Keratinocyte (primary cell): Measurements from ENCODE around the gene SLC35B2. TPM values are rescaled to one million over a fixed set of nuclear protein-coding genes. Genes with fewer than 3 reads are reported as not detected.
A peak's percentile ranks its signal among the peaks of the same experiment; 100 is the strongest.

ENCODE experiments used
- DNase-seq: peaks from one replicate; pipeline ENCODE4 v3.0.0-alpha.2; 2011; ENCODE audit warnings: low read depth, missing footprints, low spot score
- FAIRE-seq: peaks from 2 replicates; lab custom pipeline; 2011; peaks lifted over from hg19 to GRCh38; lab: Jason Lieb, UNC
- H2AFZ ChIP-seq: 2 replicates; pipeline ENCODE4 v1.6.0; 2012; ENCODE audit warnings: low read length, control low read depth, inconsistent platforms; ENCODE audit not compliant: control insufficient read depth
- H3K27ac ChIP-seq: 2 replicates; pipeline ENCODE4 v1.5.1; 2011; ENCODE audit warnings: low read length; ENCODE audit not compliant: control insufficient read depth, insufficient read depth
- H3K27me3 ChIP-seq: 3 replicates; pipeline ENCODE4 v1.6.0; 2011; ENCODE audit warnings: low read length; ENCODE audit not compliant: control insufficient read depth, insufficient read depth; ENCODE audit errors: extremely low read depth
- H3K36me3 ChIP-seq, 2 experiments: 2 replicates in 1 of 2; 3 replicates in 1 of 2; pipeline ENCODE4 v1.5.1; 2011; ENCODE audit warnings: low read length in 2 of 2, mild to moderate bottlenecking in 1 of 2; ENCODE audit not compliant: control insufficient read depth in 2 of 2, insufficient read depth in 2 of 2; ENCODE audit errors: extremely low read depth in 1 of 2
- H3K4me1 ChIP-seq: 3 replicates; pipeline ENCODE4 v1.5.1; 2011; ENCODE audit warnings: low read length; ENCODE audit not compliant: control insufficient read depth, insufficient read depth; ENCODE audit errors: extremely low read depth
- H3K4me2 ChIP-seq: 3 replicates; pipeline ENCODE4 v1.6.0; 2011; ENCODE audit warnings: low read depth, low read length; ENCODE audit not compliant: control insufficient read depth, insufficient read depth; ENCODE audit errors: extremely low read depth
- H3K4me3 ChIP-seq, 3 experiments: fragments of 200-600 bp in 1 of 3; sonication (generic) in 1 of 3; 2 replicates in 2 of 3; 3 replicates in 1 of 3; pipeline ENCODE4 v1.5.1; 2011 to 2016; ENCODE audit warnings: low read length in 3 of 3, mild to moderate bottlenecking in 3 of 3, control low read depth in 2 of 3, inconsistent platforms in 1 of 3, low read depth in 1 of 3, mixed read lengths in 1 of 3, mixed run types in 1 of 3, moderate library complexity in 1 of 3; ENCODE audit not compliant: control insufficient read depth in 2 of 3, insufficient read depth in 2 of 3; ENCODE audit errors: extremely low read depth in 1 of 3
- H3K79me2 ChIP-seq: 2 replicates; pipeline ENCODE4 v1.6.0; 2012; ENCODE audit warnings: low read length; ENCODE audit not compliant: control insufficient read depth, insufficient read depth
- H3K9ac ChIP-seq: 3 replicates; pipeline ENCODE4 v1.6.0; 2011; ENCODE audit warnings: low read length; ENCODE audit not compliant: control insufficient read depth, insufficient read depth; ENCODE audit errors: extremely low read depth
- H3K9me1 ChIP-seq: 3 replicates; pipeline ENCODE4 v1.6.0; 2011; ENCODE audit warnings: low read length; ENCODE audit not compliant: control insufficient read depth, insufficient read depth; ENCODE audit errors: extremely low read depth
- H3K9me3 ChIP-seq: 2 replicates; pipeline ENCODE4 v1.5.1; 2012; ENCODE audit warnings: low read depth, low read length; ENCODE audit not compliant: control insufficient read depth
- H4K20me1 ChIP-seq: 3 replicates; pipeline ENCODE4 v1.6.0; 2011; ENCODE audit warnings: low read length; ENCODE audit not compliant: control insufficient read depth, insufficient read depth; ENCODE audit errors: extremely low read depth
- EZH2 ChIP-seq: IDR thresholded peaks from one replicate; pipeline ENCODE4 v1.6.1; 2012; ENCODE audit warnings: inconsistent platforms, mild to moderate bottlenecking, low read length, moderate library complexity
- dilution Hi-C: fragments of 300-500 bp; cut with MboI; formaldehyde crosslinking; loops from one replicate; pipeline ENCODE4 v1.7.0; 2020; ENCODE audit warnings: low sequenced_read_pairs; ENCODE audit not compliant: extremely low pct_ligation_motif_present
- polyA plus RNA-seq, 5 experiments: library from polyadenylated mRNA; depleted of rRNA in 3 of 5; stranded (reverse) in 3 of 5; stranded (forward) in 1 of 5; unstranded in 1 of 5; fragments of >200 nt; gene quantifications; 1 replicate in 1 of 5; 2 replicates in 3 of 5; 3 replicates in 1 of 5; pipeline versions ENCODE4 v1.2.1 to v1.2.3, GENCODE V29; 2011 to 2012; ENCODE audit warnings: missing spikeins in 2 of 5, low read depth in 1 of 5, low replicate concordance in 1 of 5
- TF ChIP-seq, protein P1 (sequence below), 3 experiments: IDR thresholded peaks in 1 of 3; conservative IDR thresholded peaks in 1 of 3; optimal IDR thresholded peaks in 1 of 3; 2 replicates in 2 of 3; 3 replicates in 1 of 3; pipeline versions ENCODE3 to v1.5.1; 2011; ENCODE audit warnings: low read length in 3 of 3, mild to moderate bottlenecking in 3 of 3, moderate library complexity in 2 of 3, control low read depth in 1 of 3, inconsistent platforms in 1 of 3; ENCODE audit not compliant: insufficient read depth in 2 of 3; ENCODE audit errors: extremely low read depth in 1 of 3

The SLC35B2 gene
- polyA plus RNA-seq, 1 donor (not counting 4 experiments of a cell fraction or from before 2014, with no cell fraction given) = 69.9 TPM

DNA sequence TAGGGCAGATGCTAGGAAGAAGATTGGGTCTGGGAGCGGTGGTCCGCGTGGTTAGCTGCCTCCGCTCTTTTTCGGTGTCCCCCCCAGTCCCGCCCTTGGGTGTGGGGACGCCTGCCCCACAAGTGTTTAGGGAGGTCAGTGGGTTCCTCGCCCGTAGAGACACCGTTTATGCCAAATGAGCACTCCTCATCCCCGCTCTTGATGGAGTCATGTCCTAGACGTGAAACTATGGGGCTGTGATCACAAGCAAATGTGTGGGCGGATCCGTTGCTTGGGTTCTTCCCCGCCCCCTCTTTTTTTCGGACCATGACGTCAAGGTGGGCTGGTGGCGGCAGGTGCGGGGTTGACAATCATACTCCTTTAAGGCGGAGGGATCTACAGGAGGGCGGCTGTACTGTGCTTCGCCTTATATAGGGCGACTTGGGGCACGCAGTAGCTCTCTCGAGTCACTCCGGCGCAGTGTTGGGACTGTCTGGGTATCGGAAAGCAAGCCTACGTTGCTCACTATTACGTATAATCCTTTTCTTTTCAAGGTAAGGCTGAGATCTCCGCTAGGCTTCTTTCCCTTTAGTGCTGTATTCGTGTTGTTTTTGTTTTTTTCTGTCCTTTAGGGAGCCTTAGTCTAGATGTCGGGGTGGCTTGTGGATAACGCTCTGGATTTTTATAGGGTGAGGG lies 10.5 kb downstream of the SLC35B2 start, which contains the start of gene HSP90AB1:
TSS of gene HSP90AB1 (plus strand) at position 439 of the 675 bp plus-strand sequence. CDS start 1,529 bp downstream, outside the sequence.
- H3K79me2 ChIP-seq = peaks cover 47% of the 10 kb centered on the region
- no peaks in the 10 kb centered on the region for H3K9me3 ChIP-seq
- no peaks in the 10 kb centered on the region for H3K27me3 ChIP-seq
- dilution Hi-C loops = no loop called here
- DNase-seq (peak; percentile 99), FAIRE-seq (peak; percentile 73)
- peak within 1 kb of the TSS; percentile 100 for H3K9ac ChIP-seq
- peak within 1 kb of the TSS; percentile 97 to 100 (median 99) for H3K4me3 ChIP-seq
- H3K4me2 ChIP-seq = peak within 1 kb of the TSS; percentile 96
- peaks cover 5% of the 10 kb centered on the region for H3K9me1 ChIP-seq
- peak within 1 kb of the TSS; percentile 93 for H3K27ac ChIP-seq
- H4K20me1 ChIP-seq = peaks cover 39% of the 10 kb centered on the region
- peak within 1 kb of the TSS; percentile 90 for H2AFZ ChIP-seq
- TF ChIP-seq, protein P1, sequence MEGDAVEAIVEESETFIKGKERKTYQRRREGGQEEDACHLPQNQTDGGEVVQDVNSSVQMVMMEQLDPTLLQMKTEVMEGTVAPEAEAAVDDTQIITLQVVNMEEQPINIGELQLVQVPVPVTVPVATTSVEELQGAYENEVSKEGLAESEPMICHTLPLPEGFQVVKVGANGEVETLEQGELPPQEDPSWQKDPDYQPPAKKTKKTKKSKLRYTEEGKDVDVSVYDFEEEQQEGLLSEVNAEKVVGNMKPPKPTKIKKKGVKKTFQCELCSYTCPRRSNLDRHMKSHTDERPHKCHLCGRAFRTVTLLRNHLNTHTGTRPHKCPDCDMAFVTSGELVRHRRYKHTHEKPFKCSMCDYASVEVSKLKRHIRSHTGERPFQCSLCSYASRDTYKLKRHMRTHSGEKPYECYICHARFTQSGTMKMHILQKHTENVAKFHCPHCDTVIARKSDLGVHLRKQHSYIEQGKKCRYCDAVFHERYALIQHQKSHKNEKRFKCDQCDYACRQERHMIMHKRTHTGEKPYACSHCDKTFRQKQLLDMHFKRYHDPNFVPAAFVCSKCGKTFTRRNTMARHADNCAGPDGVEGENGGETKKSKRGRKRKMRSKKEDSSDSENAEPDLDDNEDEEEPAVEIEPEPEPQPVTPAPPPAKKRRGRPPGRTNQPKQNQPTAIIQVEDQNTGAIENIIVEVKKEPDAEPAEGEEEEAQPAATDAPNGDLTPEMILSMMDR (optimal IDR thresholded peaks at IDR 0.05 in 1 of 3, IDR thresholded peaks at IDR 0.05 in 1 of 3, conservative IDR thresholded peaks at IDR 0.05 in 1 of 3; ENCODE audit: extremely low read depth in 1 of 3, insufficient read depth in 2 of 3, low read length in 3 of 3) = no peak
- TF ChIP-seq EZH2 = no peak
- peaks cover 19% of the 10 kb centered on the region for H3K4me1 ChIP-seq
- peaks cover 26 to 33% of the 10 kb centered on the region in 2 experiments for H3K36me3 ChIP-seq

DNA sequence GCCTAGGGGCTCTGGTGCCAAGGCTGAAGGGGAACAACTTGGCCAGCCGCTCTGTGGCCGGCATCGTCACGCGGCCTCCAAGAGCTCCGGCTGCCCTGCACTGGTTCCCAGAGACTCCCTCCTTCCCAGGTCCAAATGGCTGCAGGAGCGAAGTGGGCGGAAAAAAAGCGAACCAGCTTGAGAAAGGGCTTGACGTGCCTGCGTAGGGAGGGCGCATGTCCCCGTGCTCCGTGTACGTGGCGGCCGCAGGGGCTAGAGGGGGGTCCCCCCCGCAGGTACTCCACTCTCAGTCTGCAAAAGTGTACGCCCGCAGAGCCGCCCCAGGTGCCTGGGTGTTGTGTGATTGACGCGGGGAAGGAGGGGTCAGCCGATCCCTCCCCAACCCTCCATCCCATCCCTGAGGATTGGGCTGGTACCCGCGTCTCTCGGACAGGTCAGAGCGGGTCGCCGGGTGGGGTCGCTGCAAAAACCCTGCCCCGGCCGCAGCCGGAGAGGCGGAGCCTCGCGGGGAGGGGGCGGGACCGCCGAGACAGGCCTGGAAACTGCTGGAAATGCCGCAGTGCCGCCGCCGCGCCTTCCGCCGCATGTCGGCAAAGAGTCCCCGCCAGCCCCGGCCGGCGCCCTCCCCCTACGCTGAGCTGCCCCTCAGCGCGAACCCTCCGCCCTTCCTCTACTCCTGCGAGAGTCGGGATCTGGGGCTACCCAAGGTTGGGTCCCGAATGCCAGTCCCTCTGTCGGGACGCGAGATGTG lies 11.2 kb downstream of the SLC35B2 start:
- Histone ChIP-seq H3K9ac (peak overlapping the region; percentile 100), H3K27me3 (no peaks in the 10 kb centered on the region), H3K4me2 (peak overlapping the region; percentile 91), H3K9me1 (peaks cover 5% of the 10 kb centered on the region), H3K36me3 (peaks cover 22 to 26% of the 10 kb centered on the region in 2 experiments), H3K79me2 (peaks cover 43% of the 10 kb centered on the region), H2AFZ (peak overlapping the region; percentile 90), H3K4me3 (peak overlapping the region; percentile 97 to 100 (median 99)), H3K4me1 (peaks cover 19% of the 10 kb centered on the region), H4K20me1 (peaks cover 35% of the 10 kb centered on the region), H3K9me3 (no peaks in the 10 kb centered on the region), H3K27ac (peak overlapping the region; percentile 93)
- no peak for DNase-seq
- no peak for TF ChIP-seq EZH2
- TF ChIP-seq, protein P1 (optimal IDR thresholded peaks at IDR 0.05 in 1 of 3, IDR thresholded peaks at IDR 0.05 in 1 of 3, conservative IDR thresholded peaks at IDR 0.05 in 1 of 3; ENCODE audit: extremely low read depth in 1 of 3, insufficient read depth in 2 of 3, low read length in 3 of 3) = peak in 1 of 3 experiments; percentile 47
- FAIRE-seq = no peak
- dilution Hi-C loops = no loop called here
